GM12878 (cell line): ENCODE data around the gene EBF3. TPM values are rescaled to one million over a fixed set of nuclear protein-coding genes. Genes with fewer than 3 reads are reported as not detected.

Experiments used
- ATAC-seq: fragments of 200-7000 bp; cut with Tn5 transposase; 3 replicates; pipeline ENCODE4 v1.9.1; 2020; ENCODE audit warnings: mild to moderate bottlenecking, moderate library complexity
- BruUV-seq: library from RNA; stranded (reverse); fragments of 400-500 nt; replicated peaks from 2 replicates; lab custom pipeline; 2021; lab: Mats Ljungman, UMichigan
- CTCF ChIA-PET: fragments of 300-600 bp; sonication (Branson Sonifier 250); formaldehyde crosslinking; extraction: SDS; loops from one replicate; lab custom pipeline; 2021; ENCODE audit warnings: inconsistent platforms; lab: Yijun Ruan, JAX
- POLR2A ChIA-PET: fragments of 350-600 bp; formaldehyde crosslinking; extraction: SDS; loops from one replicate; lab custom pipeline; 2021; ENCODE audit warnings: inconsistent platforms; lab: Charles Lee
- RAD21 ChIA-PET: fragments of 300-600 bp; sonication (Branson Sonifier 250); formaldehyde crosslinking; loops from one replicate; lab custom pipeline; 2023; ENCODE audit warnings: antibody characterized with exemption; ENCODE audit not compliant: unreplicated experiment; lab: Charles Lee
- SMC1A ChIA-PET: fragments of 300-600 bp; sonication (Branson Sonifier 250); formaldehyde crosslinking; loops from one replicate; lab custom pipeline; 2023; ENCODE audit not compliant: unreplicated experiment, uncharacterized antibody; lab: Charles Lee
- DNase-seq: peaks from one replicate; pipeline ENCODE4 v3.0.0-alpha.2; 2011; ENCODE audit warnings: low read depth, low spot score
- FAIRE-seq: peaks from 3 replicates; lab custom pipeline; 2011; peaks lifted over from hg19 to GRCh38; lab: Jason Lieb, UNC
- H2AFZ ChIP-seq: 2 replicates; pipeline ENCODE4 v1.6.0; 2011; ENCODE audit warnings: low read depth, low read length, control low read depth; ENCODE audit not compliant: control insufficient read depth
- H3K27ac ChIP-seq: 2 replicates; pipeline ENCODE4 v1.5.1; 2011; ENCODE audit warnings: control low read depth; ENCODE audit not compliant: control insufficient read depth, insufficient read depth
- H3K27me3 ChIP-seq, 2 experiments: replicated peaks in 1 of 2; 2 replicates each; pipeline versions ENCODE4 v1.6.0 to v1.6.1; 2011; ENCODE audit warnings: low read length in 1 of 2; ENCODE audit not compliant: control insufficient read depth in 2 of 2, insufficient read depth in 2 of 2
- H3K36me3 ChIP-seq, 2 experiments: 2 replicates each; pipeline ENCODE4 v1.5.1; 2011; ENCODE audit warnings: low read length in 1 of 2; ENCODE audit not compliant: control insufficient read depth in 2 of 2, insufficient read depth in 2 of 2
- H3K4me1 ChIP-seq: 2 replicates; pipeline ENCODE4 v1.6.1; 2011; ENCODE audit warnings: mild to moderate bottlenecking, low read length, moderate library complexity, mixed read lengths; ENCODE audit not compliant: control insufficient read depth, insufficient read depth
- H3K4me2 ChIP-seq: 2 replicates; pipeline ENCODE4 v1.6.0; 2011; ENCODE audit warnings: control low read depth; ENCODE audit not compliant: control insufficient read depth, insufficient read depth
- H3K4me3 ChIP-seq: fragments of 200-600 bp; sonication (generic); 2 replicates; pipeline ENCODE4 v1.5.1; 2016
- H3K79me2 ChIP-seq: 2 replicates; pipeline ENCODE4 v1.6.0; 2011; ENCODE audit warnings: low read length; ENCODE audit not compliant: control insufficient read depth, insufficient read depth
- H3K9ac ChIP-seq: 2 replicates; pipeline ENCODE4 v1.8.0; 2011; ENCODE audit warnings: low read length, control low read depth, mixed read lengths; ENCODE audit not compliant: control insufficient read depth, insufficient read depth
- H3K9me3 ChIP-seq: replicated peaks from 3 replicates; pipeline ENCODE4 v1.5.1; 2011; ENCODE audit warnings: mild to moderate bottlenecking, low read length; ENCODE audit not compliant: control insufficient read depth, insufficient read depth
- H4K20me1 ChIP-seq: 2 replicates; pipeline ENCODE4 v1.6.0; 2011; ENCODE audit not compliant: control insufficient read depth, insufficient read depth
- BACH1 ChIP-seq: fragments of 450-650 bp; IDR thresholded peaks from 2 replicates; pipeline ENCODE4 v1.6.1; 2017; ENCODE audit warnings: mild to moderate bottlenecking, borderline replicate concordance
- CHD2 ChIP-seq: IDR thresholded peaks from 2 replicates; pipeline ENCODE4 v1.6.1; 2011; ENCODE audit warnings: low read depth, low read length, improper control_type of control experiment, borderline replicate concordance
- FOXK2 ChIP-seq: fragments of 450-650 bp; IDR thresholded peaks from 2 replicates; pipeline ENCODE4 v1.6.1; 2017; ENCODE audit warnings: mild to moderate bottlenecking, moderate library complexity
- KLF5 ChIP-seq: fragments of 450-650 bp; IDR thresholded peaks from 2 replicates; pipeline ENCODE4 v1.6.1; 2014; ENCODE audit warnings: mild to moderate bottlenecking; ENCODE audit not compliant: partially characterized antibody
- MEF2A ChIP-seq: IDR thresholded peaks from 2 replicates; pipeline ENCODE4 v1.6.1; 2011; ENCODE audit warnings: low read depth, mild to moderate bottlenecking, low read length, moderate library complexity; ENCODE audit not compliant: insufficient read depth
- MTA2 ChIP-seq: fragments of 450-650 bp; IDR thresholded peaks from 2 replicates; pipeline ENCODE4 v1.6.1; 2016; ENCODE audit warnings: low read depth, mild to moderate bottlenecking, moderate library complexity
- NFXL1 ChIP-seq: fragments of 450-650 bp; IDR thresholded peaks from 2 replicates; pipeline ENCODE4 v1.6.1; 2017; ENCODE audit warnings: antibody characterized with exemption, mild to moderate bottlenecking, borderline replicate concordance
- SP1 ChIP-seq: IDR thresholded peaks from one replicate; pipeline ENCODE4 v1.6.1; 2011; ENCODE audit warnings: low read depth, low read length
- SREBF2 ChIP-seq: IDR thresholded peaks from 2 replicates; pipeline ENCODE4 v1.6.1; 2012; ENCODE audit warnings: mild to moderate bottlenecking, low read length
- ZNF384 ChIP-seq: IDR thresholded peaks from 2 replicates; pipeline ENCODE4 v1.6.1; 2012; ENCODE audit warnings: low read depth, mild to moderate bottlenecking, low read length, improper control_type of control experiment, borderline replicate concordance
- WGBS: methylation state at CpG from one replicate; pipeline ENCODE4 v1.1.6; 2016; ENCODE audit warnings: low lambda C conversion rate; ENCODE audit not compliant: insufficient replicate concordance, insufficient coverage; ENCODE audit errors: missing lambda C conversion rate; 5-methylcytosine and 5-hydroxymethylcytosine counted together
- in situ Hi-C: fragments of 300-500 bp; cut with MboI; formaldehyde crosslinking; loops from 9 replicates; pipeline ENCODE4 v1.14.3; 2018; ENCODE audit warnings: mixed read lengths
- intact Hi-C: fragments of 100-400 bp; cut with micrococcal nuclease; formaldehyde crosslinking; loops from one replicate; pipeline ENCODE4 v1.14.2; 2022; ENCODE audit not compliant: unreplicated experiment
- polyA plus RNA-seq, 11 experiments: library from polyadenylated mRNA; depleted of rRNA in 4 of 11; unstranded in 6 of 11; stranded (reverse) in 5 of 11; fragments of >200 nt; fragmentation: Nextera tagmentation in 4 of 11; fragmentation: Illumina TruSeq in 1 of 11; extraction: Ambion mirVana in 4 of 11; extraction: Trizol in 1 of 11; gene quantifications; 1 replicate in 1 of 11; 2 replicates in 10 of 11; pipeline versions ENCODE4 v1.2.1 to v1.2.3, GENCODE V29; 2011 to 2016; ENCODE audit warnings: inconsistent platforms in 2 of 11, missing spikeins in 2 of 11, low read depth in 1 of 11
- total RNA-seq, 4 experiments: library from RNA; depleted of rRNA in 3 of 4; stranded (reverse); fragments of >200 nt in 3 of 4; fragmentation: Illumina TruSeq in 1 of 4; extraction: Trizol in 1 of 4; gene quantifications; 2 replicates each; pipeline versions ENCODE4 v1.2.1 to v1.2.3, GENCODE V29; 2013 to 2021
- TF ChIP-seq, protein P1 (sequence below): fragments of 450-650 bp; IDR thresholded peaks from 2 replicates; pipeline ENCODE4 v1.6.1; 2016; ENCODE audit warnings: mild to moderate bottlenecking
- TF ChIP-seq, protein P2 (sequence below): IDR thresholded peaks from 2 replicates; pipeline ENCODE4 v1.6.1; 2011; ENCODE audit warnings: borderline replicate concordance, low read depth, mild to moderate bottlenecking, moderate library complexity, low read length; ENCODE audit not compliant: insufficient read depth, poor library complexity, severe bottlenecking
- TF ChIP-seq, protein P3 (sequence below): fragments of 450-650 bp; IDR thresholded peaks from 2 replicates; pipeline ENCODE4 v1.6.1; 2014; ENCODE audit warnings: mild to moderate bottlenecking
- TF ChIP-seq, protein P4 (sequence below): IDR thresholded peaks from 2 replicates; pipeline ENCODE4 v1.6.1; 2012; ENCODE audit warnings: low read length, inconsistent platforms
- TF ChIP-seq, protein P5 (sequence below): IDR thresholded peaks from 2 replicates; pipeline ENCODE4 v1.6.1; 2012; ENCODE audit warnings: improper control_type of control experiment, low read depth, low read length; ENCODE audit not compliant: insufficient replicate concordance

The EBF3 gene
- total and polyA plus RNA-seq, 10 of the 15 experiments (the other 5 are each of a cell fraction or from before 2014, with no cell fraction given): not detected

DNA sequence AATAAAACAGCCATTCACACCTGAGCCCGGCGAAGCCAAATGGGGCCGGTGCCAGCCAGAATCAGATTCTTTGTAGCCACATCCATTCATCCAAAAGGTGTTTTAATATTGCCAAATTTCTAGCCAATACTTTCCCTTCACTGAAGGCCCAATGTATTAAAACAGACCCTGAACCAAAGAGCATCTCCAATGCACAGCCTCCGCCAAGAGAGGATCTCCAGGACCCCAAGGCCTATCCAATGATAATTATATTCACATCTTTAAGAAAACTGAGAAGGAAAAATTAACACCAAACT is 12.2 kb downstream of the EBF3 start:
- Histone ChIP-seq H3K9ac (no peak overlapping the region), H3K4me2 (no peak overlapping the region), H3K4me3 (no peak overlapping the region), H4K20me1 (no peaks in the 10 kb centered on the region), H2AFZ (no peak overlapping the region), H3K27ac (no peak overlapping the region), H3K36me3 (no peaks in the 10 kb centered on the region), H3K9me3 (no peaks in the 10 kb centered on the region), H3K27me3 (no peaks in the 10 kb centered on the region; a peak in 1 of 4 replicates), H3K4me1 (no peaks in the 10 kb centered on the region), H3K79me2 (no peaks in the 10 kb centered on the region)
- intact Hi-C loops (no loop called here), in situ Hi-C loops (no loop called here)
- TF ChIP-seq MEF2A: no peak
- TF ChIP-seq CHD2: no peak
- TF ChIP-seq, protein P1, sequence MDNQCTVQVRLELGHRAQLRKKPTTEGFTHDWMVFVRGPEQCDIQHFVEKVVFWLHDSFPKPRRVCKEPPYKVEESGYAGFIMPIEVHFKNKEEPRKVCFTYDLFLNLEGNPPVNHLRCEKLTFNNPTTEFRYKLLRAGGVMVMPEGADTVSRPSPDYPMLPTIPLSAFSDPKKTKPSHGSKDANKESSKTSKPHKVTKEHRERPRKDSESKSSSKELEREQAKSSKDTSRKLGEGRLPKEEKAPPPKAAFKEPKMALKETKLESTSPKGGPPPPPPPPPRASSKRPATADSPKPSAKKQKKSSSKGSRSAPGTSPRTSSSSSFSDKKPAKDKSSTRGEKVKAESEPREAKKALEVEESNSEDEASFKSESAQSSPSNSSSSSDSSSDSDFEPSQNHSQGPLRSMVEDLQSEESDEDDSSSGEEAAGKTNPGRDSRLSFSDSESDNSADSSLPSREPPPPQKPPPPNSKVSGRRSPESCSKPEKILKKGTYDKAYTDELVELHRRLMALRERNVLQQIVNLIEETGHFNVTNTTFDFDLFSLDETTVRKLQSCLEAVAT: no peak
- TF ChIP-seq, protein P2, sequence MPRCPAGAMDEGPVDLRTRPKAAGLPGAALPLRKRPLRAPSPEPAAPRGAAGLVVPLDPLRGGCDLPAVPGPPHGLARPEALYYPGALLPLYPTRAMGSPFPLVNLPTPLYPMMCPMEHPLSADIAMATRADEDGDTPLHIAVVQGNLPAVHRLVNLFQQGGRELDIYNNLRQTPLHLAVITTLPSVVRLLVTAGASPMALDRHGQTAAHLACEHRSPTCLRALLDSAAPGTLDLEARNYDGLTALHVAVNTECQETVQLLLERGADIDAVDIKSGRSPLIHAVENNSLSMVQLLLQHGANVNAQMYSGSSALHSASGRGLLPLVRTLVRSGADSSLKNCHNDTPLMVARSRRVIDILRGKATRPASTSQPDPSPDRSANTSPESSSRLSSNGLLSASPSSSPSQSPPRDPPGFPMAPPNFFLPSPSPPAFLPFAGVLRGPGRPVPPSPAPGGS: no peak
- no peak for TF ChIP-seq SREBF2
- TF ChIP-seq, protein P3, sequence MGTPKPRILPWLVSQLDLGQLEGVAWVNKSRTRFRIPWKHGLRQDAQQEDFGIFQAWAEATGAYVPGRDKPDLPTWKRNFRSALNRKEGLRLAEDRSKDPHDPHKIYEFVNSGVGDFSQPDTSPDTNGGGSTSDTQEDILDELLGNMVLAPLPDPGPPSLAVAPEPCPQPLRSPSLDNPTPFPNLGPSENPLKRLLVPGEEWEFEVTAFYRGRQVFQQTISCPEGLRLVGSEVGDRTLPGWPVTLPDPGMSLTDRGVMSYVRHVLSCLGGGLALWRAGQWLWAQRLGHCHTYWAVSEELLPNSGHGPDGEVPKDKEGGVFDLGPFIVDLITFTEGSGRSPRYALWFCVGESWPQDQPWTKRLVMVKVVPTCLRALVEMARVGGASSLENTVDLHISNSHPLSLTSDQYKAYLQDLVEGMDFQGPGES: no peak
- no peak for TF ChIP-seq NFXL1
- no peak for TF ChIP-seq SP1
- TF ChIP-seq, protein P4, sequence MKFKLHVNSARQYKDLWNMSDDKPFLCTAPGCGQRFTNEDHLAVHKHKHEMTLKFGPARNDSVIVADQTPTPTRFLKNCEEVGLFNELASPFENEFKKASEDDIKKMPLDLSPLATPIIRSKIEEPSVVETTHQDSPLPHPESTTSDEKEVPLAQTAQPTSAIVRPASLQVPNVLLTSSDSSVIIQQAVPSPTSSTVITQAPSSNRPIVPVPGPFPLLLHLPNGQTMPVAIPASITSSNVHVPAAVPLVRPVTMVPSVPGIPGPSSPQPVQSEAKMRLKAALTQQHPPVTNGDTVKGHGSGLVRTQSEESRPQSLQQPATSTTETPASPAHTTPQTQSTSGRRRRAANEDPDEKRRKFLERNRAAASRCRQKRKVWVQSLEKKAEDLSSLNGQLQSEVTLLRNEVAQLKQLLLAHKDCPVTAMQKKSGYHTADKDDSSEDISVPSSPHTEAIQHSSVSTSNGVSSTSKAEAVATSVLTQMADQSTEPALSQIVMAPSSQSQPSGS: no peak
- TF ChIP-seq, protein P5, sequence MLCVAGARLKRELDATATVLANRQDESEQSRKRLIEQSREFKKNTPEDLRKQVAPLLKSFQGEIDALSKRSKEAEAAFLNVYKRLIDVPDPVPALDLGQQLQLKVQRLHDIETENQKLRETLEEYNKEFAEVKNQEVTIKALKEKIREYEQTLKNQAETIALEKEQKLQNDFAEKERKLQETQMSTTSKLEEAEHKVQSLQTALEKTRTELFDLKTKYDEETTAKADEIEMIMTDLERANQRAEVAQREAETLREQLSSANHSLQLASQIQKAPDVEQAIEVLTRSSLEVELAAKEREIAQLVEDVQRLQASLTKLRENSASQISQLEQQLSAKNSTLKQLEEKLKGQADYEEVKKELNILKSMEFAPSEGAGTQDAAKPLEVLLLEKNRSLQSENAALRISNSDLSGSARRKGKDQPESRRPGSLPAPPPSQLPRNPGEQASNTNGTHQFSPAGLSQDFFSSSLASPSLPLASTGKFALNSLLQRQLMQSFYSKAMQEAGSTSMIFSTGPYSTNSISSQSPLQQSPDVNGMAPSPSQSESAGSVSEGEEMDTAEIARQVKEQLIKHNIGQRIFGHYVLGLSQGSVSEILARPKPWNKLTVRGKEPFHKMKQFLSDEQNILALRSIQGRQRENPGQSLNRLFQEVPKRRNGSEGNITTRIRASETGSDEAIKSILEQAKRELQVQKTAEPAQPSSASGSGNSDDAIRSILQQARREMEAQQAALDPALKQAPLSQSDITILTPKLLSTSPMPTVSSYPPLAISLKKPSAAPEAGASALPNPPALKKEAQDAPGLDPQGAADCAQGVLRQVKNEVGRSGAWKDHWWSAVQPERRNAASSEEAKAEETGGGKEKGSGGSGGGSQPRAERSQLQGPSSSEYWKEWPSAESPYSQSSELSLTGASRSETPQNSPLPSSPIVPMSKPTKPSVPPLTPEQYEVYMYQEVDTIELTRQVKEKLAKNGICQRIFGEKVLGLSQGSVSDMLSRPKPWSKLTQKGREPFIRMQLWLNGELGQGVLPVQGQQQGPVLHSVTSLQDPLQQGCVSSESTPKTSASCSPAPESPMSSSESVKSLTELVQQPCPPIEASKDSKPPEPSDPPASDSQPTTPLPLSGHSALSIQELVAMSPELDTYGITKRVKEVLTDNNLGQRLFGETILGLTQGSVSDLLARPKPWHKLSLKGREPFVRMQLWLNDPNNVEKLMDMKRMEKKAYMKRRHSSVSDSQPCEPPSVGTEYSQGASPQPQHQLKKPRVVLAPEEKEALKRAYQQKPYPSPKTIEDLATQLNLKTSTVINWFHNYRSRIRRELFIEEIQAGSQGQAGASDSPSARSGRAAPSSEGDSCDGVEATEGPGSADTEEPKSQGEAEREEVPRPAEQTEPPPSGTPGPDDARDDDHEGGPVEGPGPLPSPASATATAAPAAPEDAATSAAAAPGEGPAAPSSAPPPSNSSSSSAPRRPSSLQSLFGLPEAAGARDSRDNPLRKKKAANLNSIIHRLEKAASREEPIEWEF: no peak
- no peak for TF ChIP-seq ZNF384
- TF ChIP-seq FOXK2: no peak
- TF ChIP-seq MTA2: no peak
- TF ChIP-seq KLF5: no peak
- TF ChIP-seq BACH1: no peak
- ChIA-PET POLR2A (no interaction called here), SMC1A (no interaction called here), CTCF (no interaction called here), RAD21 (no interaction called here)
- FAIRE-seq (no peak), DNase-seq (no peak), ATAC-seq (no peak)
- BruUV-seq: no TSS peak
- WGBS: 93% methylated on average over 4 of the region's 4 CpGs
